ENCODE measurements around the gene B3GLCT.
"Not testable (repeated sequence)": the region's sequence is repeated elsewhere in the genome, so short reads cannot be mapped to it uniquely, and the experiment has no call there.

B3GLCT gene

GRCh38 chr13:31184981-31185645 lies 14.7 kb upstream of the B3GLCT start:
- DNase-seq, result no peak

- DNase-seq, result no peak
Measured at GRCh38 chr13:31191748-31192147, 8.0 kb upstream of the B3GLCT start.

- DNase-seq, result no peak
Measured at GRCh38 chr13:31192306-31192705, 7.5 kb upstream of the B3GLCT start.

- no peak for DNase-seq
Measured at GRCh38 chr13:31195616-31196015, 4.2 kb upstream of the B3GLCT start.

DNA sequence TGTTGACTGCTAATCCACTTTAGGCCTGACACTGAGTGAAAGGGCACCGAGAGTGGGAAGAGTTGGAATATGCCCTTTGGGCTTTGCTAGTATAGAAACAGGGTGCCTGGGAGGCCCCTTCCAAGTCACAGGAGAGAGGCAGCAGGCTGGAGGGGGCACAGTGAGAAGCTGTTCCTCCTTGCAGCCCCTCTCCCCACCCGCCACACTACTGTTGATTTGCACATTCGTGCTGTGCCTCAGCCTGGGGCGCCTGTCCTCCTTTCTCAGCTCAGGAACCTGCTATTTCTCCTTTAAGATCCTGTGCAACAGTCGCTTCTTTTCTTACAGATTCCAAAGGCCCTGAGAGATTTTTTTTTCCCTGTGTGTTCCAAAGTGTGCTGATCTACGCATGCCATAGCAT lies 2.8 kb upstream of the B3GLCT start:
- DNase-seq, result no peak

DNA sequence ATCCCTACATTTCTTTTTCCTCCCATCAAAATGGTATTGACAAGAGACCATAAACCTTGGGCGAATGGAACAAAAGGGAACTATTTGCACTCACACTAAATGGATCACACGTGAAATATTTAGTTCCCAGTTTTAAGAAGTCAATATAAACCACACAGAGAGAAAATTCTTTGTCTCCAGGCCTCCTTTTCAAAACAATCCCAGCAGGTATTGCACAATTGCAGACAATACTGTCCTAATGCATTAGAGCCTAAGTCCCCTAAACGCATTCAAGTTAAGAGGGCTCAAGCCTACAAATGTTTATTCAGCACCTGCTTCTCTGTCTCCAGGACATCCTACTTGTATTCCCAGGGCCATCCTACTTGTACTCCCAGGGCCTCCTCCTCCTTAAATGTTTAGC lies 1.3 kb upstream of the B3GLCT start:
- DNase-seq, result no peak

DNA sequence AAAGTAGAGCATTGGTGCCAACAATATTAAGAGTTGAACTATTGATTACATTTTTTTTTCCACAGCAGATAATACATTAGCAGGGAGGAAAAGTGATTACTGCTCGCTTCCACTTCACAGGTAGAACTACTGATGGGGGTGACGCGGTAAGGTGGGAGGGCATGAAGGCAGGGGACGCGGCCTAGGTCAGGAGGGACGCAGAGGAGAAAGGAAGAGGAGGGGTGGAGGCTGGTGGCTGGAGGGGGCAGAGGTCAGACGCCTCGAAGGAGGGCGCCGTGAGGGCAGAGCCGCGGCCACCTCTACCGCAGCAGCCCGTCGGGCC lies 287 bp upstream of the B3GLCT start:
- no peak for DNase-seq

DNA sequence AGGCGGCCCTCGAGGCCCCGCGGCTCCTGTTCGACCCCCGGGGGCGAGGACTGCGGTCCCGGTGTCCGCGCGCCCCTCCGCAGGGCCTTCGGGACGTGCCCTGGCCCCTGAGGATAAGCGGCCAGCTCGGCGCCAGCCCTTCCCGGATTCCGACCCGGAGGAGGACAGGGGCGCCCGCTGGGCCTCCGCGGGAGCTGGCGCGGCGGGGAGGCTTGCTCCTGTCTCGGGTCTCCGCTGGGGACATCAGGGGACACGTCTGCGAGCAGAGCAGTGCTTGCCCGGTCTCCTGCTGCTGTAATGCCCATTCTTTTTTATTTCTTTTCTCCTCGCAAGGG lies 829 bp downstream of the B3GLCT start:
- peak; percentile 38 for DNase-seq

DNA sequence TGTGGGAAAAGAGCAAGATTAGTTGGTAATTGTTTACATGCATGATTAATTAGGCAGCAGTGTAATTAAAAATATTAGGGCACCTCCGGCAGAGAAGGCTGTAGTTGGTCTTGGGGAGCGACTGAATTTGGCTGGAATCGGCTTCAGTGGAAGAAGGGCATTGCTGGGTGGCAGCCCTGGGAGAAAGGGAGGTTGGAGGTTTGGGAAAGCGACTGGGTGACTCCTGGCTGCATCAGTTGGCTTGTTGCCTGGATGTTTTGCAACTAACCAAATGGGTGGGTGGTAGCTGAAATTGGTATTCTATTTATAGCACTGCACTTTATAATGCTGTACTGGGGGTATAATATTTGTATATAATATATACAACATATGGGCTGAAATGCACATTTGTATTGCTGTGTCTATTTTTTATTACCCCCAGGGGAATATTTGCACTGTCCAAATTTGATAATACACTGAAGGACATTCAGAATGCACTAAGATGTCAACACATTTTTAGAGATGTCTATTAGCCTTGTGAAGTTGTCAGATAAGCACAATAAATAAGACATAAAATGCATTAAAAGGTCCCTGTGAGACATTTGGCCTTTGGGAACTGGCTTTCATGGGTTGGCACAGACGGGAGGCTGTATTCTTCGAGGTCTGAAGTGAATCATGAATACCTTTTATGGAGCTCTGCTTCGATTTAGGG lies 1.7 kb downstream of the B3GLCT start:
- no peak for DNase-seq

GRCh38 chr13:31204592-31204991 lies 4.8 kb downstream of the B3GLCT start:
- DNase-seq, result no peak

DNA sequence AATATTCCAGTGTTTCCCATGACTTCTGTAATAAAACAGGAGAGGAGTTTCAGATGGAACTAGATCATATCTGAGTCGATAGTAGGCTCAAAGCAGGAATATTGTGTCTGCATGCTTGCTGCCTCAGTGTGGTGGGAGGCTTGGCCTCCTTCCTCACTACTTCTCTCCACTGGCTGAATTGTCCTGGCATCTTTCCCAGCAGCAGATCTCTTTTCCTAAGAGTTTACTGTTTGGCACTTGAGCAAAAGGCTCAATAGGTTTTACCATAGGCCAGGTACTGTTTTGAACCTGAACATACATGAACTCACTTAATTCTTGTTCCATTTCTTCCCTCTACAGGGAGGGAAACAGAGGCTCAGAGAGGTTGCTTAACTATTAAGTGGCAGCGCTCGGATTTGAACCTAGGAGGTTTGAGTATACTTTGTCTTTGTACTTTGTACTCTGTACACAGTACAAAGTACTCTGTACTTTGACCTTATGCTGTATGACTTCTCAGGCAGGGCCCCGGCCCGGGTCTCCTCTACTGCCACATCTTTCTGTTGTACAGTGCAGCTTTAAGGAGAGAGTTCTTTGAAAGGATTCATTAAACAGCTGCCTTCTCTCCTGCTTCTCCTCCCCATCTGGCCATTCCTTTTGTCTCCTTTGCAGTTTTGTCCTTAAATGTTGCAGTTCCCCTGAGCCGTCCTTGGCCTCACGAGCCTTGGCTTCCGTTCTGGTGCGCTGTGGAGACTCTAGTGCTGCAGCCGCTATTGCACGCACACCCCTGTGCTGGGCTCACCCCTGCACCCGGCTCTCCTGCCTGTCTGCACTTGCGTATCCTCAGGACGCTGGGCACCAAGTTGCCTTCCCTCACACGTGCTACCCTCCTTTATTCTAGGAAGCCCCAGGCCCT lies 8.1 kb downstream of the B3GLCT start:
- DNase-seq, result no peak

DNA sequence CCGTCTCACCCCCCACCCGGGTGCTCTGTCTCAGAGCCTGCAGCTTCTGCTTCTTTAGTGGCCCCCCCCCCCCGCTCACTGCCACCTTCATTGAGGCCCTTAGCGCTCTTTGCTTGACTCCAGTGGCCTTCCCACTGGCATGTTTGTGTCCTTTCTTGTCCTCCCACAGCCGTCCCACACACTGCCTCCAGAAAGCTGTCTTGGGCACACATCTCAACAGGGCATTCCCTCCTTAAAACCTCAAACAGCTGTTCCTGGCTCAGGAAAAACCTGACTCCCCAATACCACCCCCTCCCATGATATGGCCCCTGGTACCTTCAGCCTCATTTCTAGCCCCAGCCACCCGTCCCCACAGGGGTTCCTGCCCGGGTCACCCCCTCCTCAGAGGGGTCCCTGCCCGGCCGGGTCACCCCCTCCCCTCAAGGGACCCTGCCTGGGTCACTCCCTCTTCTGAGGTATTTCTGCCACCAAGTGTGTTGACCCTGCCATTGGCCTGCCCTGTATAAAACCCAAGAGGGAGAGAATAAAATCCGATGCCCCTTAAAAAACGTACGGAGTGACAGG lies 8.9 kb downstream of the B3GLCT start:
- no peak for DNase-seq

DNA sequence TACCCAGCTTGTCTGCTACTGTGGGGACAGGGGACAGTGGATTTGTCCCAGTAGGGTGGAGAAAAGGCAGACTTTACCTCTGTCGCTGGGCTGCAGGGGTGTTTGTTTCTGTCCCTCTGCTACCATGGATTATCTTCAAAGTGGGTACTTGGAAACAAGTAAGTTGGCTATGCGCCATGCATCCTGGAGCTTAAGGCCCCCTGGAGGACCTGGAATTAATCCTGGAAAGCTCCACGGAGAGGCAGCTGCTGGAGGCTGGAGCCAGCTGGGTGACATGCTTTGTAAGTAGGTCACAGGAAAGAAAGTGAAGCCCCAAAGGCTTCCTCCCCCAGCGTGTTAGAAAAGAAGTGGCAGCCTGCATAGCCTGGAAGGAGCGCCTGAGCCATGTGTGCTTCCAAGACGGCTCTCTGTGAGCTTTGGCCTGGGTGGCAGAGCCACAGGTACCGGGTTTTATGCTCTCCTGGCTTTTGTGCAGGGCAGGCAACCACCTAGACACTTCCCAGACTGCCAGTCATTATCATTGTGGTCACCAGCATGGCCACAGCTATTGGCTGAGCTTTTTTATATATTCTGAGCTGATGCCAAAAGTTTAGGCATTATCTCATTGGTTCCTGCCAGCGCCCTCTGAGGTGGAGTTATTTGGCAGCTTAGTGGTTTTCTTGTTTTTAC lies 9.5 kb downstream of the B3GLCT start:
- DNase-seq, result no peak

DNA sequence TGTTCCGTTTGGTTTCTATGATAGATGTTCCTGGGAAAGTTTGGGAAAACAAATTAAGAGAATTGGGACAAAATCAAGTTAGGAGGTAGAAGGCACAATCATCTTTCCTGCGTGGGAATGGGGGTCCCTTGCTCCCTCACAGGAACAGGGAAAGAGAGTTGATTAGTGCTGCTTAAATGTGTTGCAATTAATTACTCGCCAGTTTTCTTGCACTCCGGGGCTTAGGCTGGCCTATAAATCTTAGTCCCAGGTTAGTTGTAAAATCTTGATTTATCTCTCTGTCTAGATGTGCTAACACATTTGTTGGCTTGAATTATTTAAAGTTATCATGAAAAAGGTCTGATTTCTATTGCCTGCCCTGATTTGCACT lies 10.1 kb downstream of the B3GLCT start:
- DNase-seq, result no peak

DNA sequence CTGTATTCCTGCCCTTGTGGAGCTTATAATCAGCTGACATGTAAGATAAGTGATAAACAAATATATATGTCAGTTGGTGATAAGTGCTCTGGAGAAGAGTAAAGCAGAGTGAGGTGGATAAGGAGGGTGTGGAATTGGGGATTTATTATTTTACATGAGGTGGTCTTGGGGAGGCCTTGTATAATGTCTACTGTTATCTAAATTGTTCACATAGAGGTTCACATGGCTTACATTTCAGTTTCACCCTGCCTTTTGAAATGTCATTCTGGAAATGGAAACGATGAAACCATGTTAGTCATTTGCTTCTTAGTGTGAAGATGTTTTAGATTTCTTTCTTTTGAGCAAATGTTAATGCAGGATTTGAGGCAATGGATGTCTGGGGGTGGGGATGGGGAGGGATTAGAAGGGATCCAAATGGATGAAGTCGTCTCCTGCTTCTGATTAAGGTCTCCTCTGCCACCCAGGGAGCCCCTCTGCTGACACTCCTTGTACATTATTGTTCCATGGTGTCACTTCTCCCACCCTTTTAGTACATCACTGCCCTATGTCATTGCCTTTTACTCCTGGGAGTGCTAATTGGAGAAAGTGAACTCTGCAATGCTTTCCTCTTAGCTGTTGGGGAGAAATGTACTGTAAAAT lies 14.0 kb downstream of the B3GLCT start:
- no peak for DNase-seq

- DNase-seq, result no peak
Measured at GRCh38 chr13:31214435-31214834, 14.7 kb downstream of the B3GLCT start.

DNA sequence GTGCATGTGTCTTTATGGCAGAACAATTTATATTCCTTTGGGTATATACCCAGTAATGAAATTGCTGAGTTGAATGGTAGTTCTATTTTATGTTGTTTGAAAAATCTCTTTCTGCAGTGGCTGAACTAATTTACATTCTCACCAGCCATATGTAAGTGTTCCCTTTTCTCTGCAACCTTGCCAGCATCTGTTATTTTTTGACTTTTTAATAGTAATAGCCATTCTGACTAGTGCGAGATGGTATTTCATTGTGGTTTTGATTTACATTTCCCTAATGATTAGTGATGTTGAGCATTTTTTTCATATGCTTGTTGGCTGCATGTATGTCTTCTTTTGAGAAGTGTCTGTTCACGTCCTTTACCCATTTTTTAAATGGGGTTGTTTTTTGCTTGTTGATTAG lies 17.1 kb downstream of the B3GLCT start:
- DNase-seq, result not testable (repeated sequence)

DNA sequence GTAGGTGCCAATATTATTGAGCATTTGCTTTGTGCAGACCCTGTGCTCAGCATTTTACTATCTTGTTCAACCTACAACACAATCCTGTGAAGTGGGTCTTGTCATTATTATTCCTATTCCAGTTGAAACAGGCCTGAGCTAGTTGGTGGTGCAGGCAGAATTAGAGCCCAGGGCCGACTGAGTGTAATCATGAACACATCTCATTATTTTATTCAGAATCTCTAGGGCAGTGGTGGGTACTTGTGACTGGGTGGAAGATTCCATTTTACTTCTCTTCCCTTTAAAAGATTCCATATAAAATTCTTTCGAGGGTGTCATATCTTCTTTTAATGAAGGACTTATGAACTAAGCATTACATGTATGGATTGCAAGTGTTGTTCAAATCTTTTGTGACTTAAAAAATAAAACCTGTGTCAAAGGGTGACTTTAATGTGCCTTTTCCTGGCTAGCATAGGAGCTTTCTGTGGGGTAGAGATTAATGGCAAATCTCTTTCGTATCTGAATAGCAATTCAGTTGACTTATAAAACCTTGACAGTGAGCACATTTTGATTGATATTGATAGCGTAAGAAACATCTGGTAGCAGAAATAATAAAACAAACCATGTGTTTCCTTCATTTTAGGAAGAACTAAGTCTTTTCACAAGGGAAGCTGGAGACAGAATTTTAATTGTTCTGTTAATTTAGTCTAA lies 20.3 kb downstream of the B3GLCT start:
- DNase-seq, result no peak

DNA sequence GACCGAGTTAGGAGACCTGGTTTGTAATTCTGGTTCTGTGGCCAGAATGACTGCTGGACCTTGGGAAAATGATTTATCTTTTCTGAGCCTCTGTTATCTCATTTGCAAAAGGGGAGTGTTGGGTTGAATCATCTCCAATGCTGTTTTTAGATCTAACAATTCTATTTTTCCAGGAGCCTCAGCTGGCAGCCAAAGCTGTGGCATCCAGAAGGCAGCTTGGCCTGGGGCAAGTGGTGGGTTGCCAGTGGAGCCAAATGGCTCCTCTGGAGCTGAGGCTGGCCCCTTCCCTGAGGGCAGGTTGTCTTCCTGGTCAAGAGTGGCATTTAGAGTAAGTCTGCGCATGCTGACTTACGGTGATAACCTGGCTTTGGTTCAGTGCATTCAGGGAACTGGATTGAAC lies 21.3 kb downstream of the B3GLCT start:
- DNase-seq, result no peak

GRCh38 chr13:31223215-31223614 lies 23.4 kb downstream of the B3GLCT start:
- DNase-seq, result no peak

DNA sequence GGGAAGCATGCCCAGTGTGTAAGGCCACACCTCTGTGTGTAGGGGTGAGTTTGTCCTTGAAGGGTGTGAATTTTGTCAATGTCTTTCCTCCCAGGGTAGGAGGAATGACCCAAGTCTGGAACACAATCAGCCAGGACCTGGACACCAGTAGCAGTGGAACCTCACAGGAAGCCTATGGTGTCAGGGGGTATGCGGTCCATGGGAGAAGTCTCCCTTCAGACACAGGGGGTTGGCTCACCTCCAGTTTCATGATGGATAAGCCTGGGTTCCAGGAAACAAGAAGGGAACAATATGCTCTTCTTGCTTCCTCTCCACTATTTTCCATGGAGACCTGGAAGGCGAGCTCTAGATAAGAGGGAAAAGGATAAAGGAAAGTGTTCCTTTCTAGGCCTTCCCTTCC lies 23.9 kb downstream of the B3GLCT start:
- no peak for DNase-seq

GRCh38 chr13:31224174-31224669 lies 24.4 kb downstream of the B3GLCT start:
- DNase-seq, result no peak
